GM12872 (cell line): ENCODE measurements around the gene CPB1.

Source experiments
- CTCF ChIP-seq: IDR thresholded peaks from 3 replicates; pipeline ENCODE4 v1.5.1; 2011; ENCODE audit warnings: low read depth, mild to moderate bottlenecking, low read length, moderate library complexity; ENCODE audit not compliant: insufficient read depth

CPB1 gene

GRCh38 chr3:148827585-148827984 is at the start of gene CPB1:
CPB1 (plus strand) TSS chr3:148827811; CDS start chr3:148827824, 13 bp downstream.
- TF ChIP-seq CTCF: no peak

GRCh38 chr3:148778926-148779325 is 48.7 kb upstream of the CPB1 start:
- TF ChIP-seq CTCF: no peak

- TF ChIP-seq CTCF: no peak
Observed at GRCh38 chr3:148789146-148789545, 38.5 kb upstream of the CPB1 start.

- no peak for TF ChIP-seq CTCF
Observed at GRCh38 chr3:148789906-148790305, 37.7 kb upstream of the CPB1 start.

- TF ChIP-seq CTCF: no peak
Observed at GRCh38 chr3:148790370-148790769, 37.2 kb upstream of the CPB1 start.

GRCh38 chr3:148790851-148791735 is 36.5 kb upstream of the CPB1 start:
- no peak for TF ChIP-seq CTCF

GRCh38 chr3:148791920-148792319 is 35.7 kb upstream of the CPB1 start:
- no peak for TF ChIP-seq CTCF
